ENCODE measurements around the gene ZNF518B. TPM values are rescaled to one million over a fixed set of nuclear protein-coding genes. Genes with fewer than 3 reads are reported as not detected.
A peak's percentile ranks its signal among the peaks of the same experiment; 100 is the strongest.

Gene ZNF518B
- total and polyA plus RNA-seq, 2 donors (not counting 3 experiments of a cell fraction or from before 2014, with no cell fraction given) = 9.5 to 28.3 TPM

GRCh38 chr4:10403633-10404445 lies 53.4 kb downstream of the ZNF518B start:
- DNase-seq (ENCODE audit: low read depth, low spot score) (peak; percentile 60), FAIRE-seq (peak; percentile 94)
- Histone ChIP-seq H3K27me3 (ENCODE audit: control insufficient read depth in 2 of 2, insufficient read depth in 2 of 2, low read length in 2 of 2) (peaks cover 2 to 5% of the 10 kb centered on the region in 2 experiments), H3K4me1 (ENCODE audit: control insufficient read depth, extremely low read depth, insufficient read depth, low read length) (no peaks in the 10 kb centered on the region), H4K20me1 (replicated peaks; ENCODE audit: control insufficient read depth, extremely low read depth, insufficient read depth, low read length) (no peaks in the 10 kb centered on the region), H3K9me1 (replicated peaks; ENCODE audit: control insufficient read depth, extremely low read depth, insufficient read depth, low read length) (no peaks in the 10 kb centered on the region), H3K36me3 (ENCODE audit: control insufficient read depth in 2 of 2, extremely low read depth in 1 of 2, insufficient read depth in 2 of 2, low read length in 2 of 2) (no peaks in the 10 kb centered on the region), H3K9me3 (replicated peaks; ENCODE audit: control insufficient read depth, insufficient read depth, low read length) (no peaks in the 10 kb centered on the region), H3K27ac (ENCODE audit: insufficient read depth, low read depth, low read length) (no peak overlapping the region), H3K79me2 (ENCODE audit: control insufficient read depth, insufficient read depth, low read length) (no peaks in the 10 kb centered on the region), H2AFZ (ENCODE audit: low read depth, low read length) (no peak overlapping the region), H3K4me3 (replicated peaks in 1 of 3; ENCODE audit: insufficient read depth in 1 of 3, low read depth in 1 of 3, low read length in 3 of 3) (no peak overlapping the region), H3K4me2 (ENCODE audit: insufficient read depth, low read length) (no peak overlapping the region), H3K9ac (replicated peaks; ENCODE audit: extremely low read depth, insufficient read depth, low read length) (no peak overlapping the region)
- no peak for TF ChIP-seq FOS (IDR thresholded peaks at IDR 0.05; ENCODE audit: borderline replicate concordance, insufficient read depth, low read length)
- peak; percentile 19 to 22 for TF ChIP-seq CTCF (IDR thresholded peaks at IDR 0.05; ENCODE audit: extremely low read depth in 1 of 2, insufficient read depth in 1 of 2, low read depth in 1 of 2, low read length in 2 of 2)
- no peak for TF ChIP-seq JUN (IDR thresholded peaks at IDR 0.05; ENCODE audit: borderline replicate concordance, insufficient read depth, insufficient read length, low read depth)
- no peak for TF ChIP-seq MYC (IDR thresholded peaks at IDR 0.05; ENCODE audit: low read depth, low read length)
- no peak for TF ChIP-seq EZH2 (IDR thresholded peaks at IDR 0.05; ENCODE audit: borderline replicate concordance, low read depth, low read length, severe bottlenecking)
- intact Hi-C loops (cut with micrococcal nuclease) = loop anchor here (1.0 to 5.0 kb wide), 5 partner anchors 135 to 385 kb away; no protein-coding TSS in a partner anchor
- CTCF ChIA-PET = interaction anchor here (1.0 to 7.2 kb wide), 12 partner anchors 8 to 249 kb away, joined by 3 to 123 read pairs (median 6); no protein-coding TSS in a partner anchor
- POLR2A ChIA-PET = interaction anchor here (1.1 kb wide), 1 partner anchor 286 kb away, joined by 3 read pairs; no protein-coding TSS in a partner anchor
- no TSS peak for BruUV-seq (replicated peaks)
- dilution Hi-C loops (cut with MboI; ENCODE audit: extremely low pct_ligation_motif_present, low sequenced_read_pairs) = no loop called here

Data from endothelial cell of umbilical vein (primary cell).